GM12801 (cell line): ENCODE results near the gene RPS3.

Source experiments
- CTCF ChIP-seq: IDR thresholded peaks from one replicate; pipeline ENCODE4 v1.5.1; 2011; ENCODE audit warnings: control low read depth; ENCODE audit not compliant: insufficient read length; ENCODE audit errors: extremely low read depth

RPS3 gene

GRCh38 chr11:75352588-75353206 lies 46.6 kb upstream of the RPS3 start:
- no peak for TF ChIP-seq CTCF

DNA sequence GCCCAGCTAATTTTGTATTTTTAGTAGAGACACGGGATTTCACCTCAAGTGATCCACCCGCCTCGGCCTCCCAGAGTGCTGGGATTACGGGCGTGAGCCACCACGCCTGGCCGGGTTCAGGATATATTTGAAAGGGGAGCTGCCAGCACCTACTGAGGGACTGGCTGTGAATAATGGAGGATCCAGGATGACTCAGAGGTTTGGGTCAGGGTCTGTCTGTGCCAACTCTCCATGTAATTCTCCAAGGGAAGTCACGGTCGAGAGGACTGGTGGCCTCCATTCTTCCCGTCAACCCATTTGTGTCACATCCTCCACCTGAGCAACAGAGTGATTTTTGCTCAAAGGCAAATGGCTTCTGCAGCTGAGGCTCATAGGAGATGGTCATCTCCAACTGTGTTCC lies 44.3 kb upstream of the RPS3 start:
- no peak for TF ChIP-seq CTCF

GRCh38 chr11:75356613-75357012 lies 42.7 kb upstream of the RPS3 start:
- TF ChIP-seq CTCF, result no peak

- TF ChIP-seq CTCF, result no peak
These were observed 33.6 kb upstream of the RPS3 start for GRCh38 chr11:75365711-75366181.

DNA sequence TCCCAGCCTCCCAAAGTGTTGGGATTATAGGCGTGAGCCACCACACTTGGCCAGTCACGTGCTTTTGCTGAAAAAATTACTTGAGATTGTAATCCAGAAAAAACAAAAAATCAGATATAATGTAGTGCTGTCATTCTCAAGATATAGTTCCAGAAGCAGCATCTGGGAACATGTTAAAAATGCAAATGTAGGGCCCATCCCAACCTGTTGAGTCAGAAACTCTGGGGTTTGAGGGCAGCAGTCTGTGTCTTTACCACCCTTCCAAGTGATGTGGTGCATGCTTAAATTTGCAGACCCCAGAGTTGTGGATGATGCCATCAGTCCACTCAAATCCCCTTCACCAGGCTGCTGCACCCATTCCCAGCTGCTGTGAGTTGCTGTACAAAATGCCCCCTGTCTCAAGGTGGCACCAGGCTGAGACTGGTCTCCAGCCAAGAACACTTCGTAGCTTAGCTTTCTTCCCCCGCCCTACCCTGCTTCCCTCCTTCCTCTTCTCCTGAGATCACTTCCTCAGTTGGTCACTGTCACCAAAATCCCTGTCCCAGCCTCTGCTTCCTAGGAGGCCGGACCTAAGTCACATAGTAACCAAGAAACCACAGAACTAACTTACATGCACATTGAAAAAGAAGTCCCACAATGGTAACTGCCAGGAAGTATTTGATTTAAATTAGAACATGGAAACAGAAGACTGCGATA lies 29.6 kb upstream of the RPS3 start:
- TF ChIP-seq CTCF, result no peak

GRCh38 chr11:75371949-75372876 lies 27.1 kb upstream of the RPS3 start:
- TF ChIP-seq CTCF, result no peak

DNA sequence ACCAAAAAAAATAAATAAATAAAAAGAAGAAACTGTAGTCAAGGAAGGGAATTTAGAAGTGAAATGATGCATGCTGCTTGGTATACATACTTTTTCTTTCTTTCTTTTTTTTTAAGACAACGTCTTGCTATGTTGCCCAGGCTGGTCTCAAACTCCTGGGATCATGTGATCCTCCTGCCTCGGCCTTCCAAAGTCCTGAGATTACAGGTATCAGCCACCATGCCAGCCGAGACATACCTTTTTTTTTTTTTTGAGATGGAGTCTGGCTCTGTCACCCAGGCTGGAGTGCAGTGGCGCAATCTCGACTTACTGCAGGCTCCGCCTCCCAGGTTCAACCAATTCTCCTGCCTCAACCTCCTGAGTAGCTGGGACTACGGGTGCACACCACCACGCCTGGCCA lies 26.1 kb upstream of the RPS3 start:
- TF ChIP-seq CTCF, result no peak
